Stimulated activated CD4-positive, alpha-beta T cell treated with anti-CD3 and anti-CD28 coated beads, Interleukin-4, amount 100 ng/mL, for 48 hours (primary cell): Measurements from ENCODE around the gene JMJD4.
"Not testable (repeated sequence)": the region's sequence is repeated elsewhere in the genome, so short reads cannot be mapped to it uniquely, and the experiment has no call there.

Source experiments
- DNase-seq, 2 donors: peaks; one replicate each; pipeline ENCODE4 v3.0.0-alpha.2; 2020; ENCODE audit warnings: low read depth in 2 of 2

JMJD4 gene

GRCh38 chr1:227733309-227733705, 1.8 kb downstream of the JMJD4 start:
- no peak for DNase-seq

DNA sequence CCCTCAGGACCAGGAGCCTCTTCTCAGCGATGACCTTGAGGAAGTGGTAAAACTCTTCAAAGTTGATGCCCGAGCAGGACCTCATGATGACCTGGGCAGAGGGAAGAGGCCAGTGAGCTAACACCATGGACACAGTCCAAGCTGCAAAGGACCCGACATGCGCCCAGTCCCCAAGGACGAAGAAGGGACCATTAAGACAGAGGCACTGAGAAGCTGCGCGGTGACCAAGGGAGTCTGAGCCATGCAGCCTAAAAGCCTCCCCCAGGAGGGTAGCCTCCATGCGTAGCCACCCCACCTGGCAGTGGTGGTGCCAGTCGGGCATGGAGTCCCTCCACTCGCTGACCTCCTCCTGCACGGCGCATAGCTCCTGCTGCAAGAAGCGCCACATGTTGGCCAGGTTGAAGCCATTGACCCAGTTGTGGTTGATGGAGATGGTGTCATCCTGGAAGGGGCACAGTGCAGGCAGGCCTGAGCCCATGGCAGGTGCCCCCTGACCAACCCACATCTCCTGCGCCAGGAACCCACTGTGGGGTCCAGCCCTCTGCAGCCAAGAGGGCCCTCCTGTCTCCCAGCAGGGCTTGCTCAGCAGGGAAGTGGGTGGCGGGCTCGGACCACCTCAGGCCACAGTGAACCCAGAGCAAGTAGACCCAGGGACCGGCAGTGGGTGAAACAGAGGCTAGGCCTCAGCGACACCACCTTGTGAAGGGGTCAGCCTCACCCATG, 2.4 kb downstream of the JMJD4 start:
- no peak for DNase-seq

- DNase-seq, result no peak
Measured at GRCh38 chr1:227731696-227732585, 3.2 kb downstream of the JMJD4 start.

GRCh38 chr1:227731241-227731677, 3.8 kb downstream of the JMJD4 start:
- no peak for DNase-seq

DNA sequence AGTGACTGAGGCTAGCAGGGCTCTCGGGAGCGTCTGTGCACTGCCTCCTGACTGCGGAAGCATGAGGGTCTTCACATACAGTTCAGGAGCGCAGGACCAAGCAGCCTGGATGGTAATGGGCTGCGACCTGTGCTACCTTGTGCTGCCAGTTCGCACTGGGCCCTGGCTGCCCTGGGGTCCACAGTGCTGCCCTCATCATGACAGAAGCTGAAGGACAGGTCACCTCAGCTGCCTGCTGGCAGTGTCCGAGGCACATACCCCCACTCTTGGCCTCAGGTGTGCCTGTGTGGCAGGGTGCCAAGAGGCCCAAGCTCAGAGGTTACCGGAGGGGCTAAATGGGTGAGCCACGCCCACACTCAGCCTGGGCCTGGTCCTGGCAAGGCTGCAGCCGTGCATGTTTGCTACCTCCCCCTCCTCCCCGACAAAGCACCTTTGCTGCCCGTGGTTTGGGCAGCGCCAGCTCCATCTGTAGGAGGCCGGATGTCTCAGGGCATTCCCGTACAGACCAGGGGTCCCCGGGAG, 4.4 kb downstream of the JMJD4 start:
- no peak for DNase-seq

DNA sequence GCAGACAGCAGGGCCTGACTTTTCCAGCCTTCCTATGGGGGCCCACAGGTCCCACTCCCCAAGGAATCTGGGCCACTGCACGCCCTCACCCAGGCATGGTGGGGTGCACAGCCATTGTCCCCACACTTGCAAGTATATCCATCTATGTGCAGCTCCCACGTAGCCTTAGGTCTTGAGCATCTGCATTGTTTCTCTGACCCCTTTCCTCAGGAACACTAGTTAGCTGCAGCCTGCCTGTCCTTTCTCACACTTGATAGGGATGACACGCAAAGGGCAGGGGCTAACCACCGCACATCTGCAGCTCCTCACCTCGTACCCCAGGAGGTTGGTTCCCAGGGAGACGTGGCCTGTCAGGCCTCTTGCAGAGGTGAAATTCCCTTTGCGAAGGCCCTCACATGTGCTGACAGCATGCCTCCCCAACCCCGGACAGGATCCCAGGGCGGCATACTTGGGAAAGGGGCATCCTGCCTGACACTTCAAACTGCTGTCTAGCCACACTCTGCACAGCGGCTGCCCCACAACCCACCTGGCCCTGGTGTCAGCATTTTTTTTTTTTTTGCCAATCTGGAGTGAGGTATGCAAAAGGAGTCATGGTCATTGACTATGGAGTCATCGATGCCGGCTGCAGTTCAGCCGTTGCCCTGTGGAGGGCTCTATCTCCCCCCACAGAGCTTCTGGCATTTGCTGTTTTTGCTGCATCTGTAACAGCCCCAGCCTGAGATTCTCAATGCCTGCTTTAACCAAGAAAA, 5.0 kb downstream of the JMJD4 start:
- peak in 1 of 2 donors; percentile 38 for DNase-seq

DNA sequence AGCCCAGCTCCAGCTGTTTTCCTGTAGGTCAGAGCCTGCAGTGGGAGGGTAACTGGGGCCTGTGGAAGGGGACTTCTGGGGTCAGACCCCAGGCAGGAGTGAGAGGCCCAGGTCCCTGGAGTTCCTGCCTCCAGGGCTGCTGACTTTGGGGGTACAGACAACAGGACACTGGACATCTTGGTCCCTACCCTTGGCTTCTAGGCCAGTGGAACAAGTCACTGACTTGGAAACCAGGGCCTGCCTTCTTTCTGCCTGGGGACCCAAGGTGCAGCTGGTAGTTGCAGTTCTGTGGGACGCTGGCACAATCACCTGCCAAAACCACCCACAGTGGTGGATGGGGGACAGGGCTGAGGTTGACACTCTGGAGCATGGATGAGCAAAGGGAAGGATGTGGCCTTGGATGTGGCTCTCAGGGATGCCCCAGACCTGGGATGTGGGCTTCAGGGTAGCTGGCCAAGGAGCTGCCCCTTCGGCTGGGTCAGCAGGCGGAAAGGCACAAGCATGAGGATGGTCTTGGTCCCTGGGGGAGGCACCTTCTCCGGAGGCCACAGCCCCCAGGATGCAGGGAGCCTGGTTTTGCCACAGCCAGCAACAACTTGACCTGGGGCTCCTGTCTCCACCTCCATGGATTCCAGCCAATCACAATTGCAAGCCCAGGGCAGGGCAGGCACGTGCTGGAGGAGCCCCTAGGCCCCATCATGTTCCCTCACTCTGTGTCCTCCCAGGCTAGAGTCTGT, 5.8 kb downstream of the JMJD4 start:
- DNase-seq, result no peak

DNA sequence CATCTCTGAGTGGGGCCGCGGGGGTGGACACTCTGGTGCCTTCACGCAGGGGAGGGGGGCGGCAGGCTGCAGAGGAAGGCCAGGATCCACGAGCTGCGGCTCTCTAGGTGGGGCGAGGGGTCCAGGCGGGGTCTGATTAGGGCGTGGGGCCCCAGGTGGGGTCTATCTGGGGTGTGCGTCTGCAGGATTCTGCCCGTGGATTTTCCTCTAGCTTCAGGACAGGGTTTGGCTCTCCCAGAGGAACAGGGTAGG, 6.3 kb downstream of the JMJD4 start:
- no peak for DNase-seq

GRCh38 chr1:227728059-227728891, 6.8 kb downstream of the JMJD4 start:
- peak; percentile 64 to 67 for DNase-seq

- DNase-seq, result no peak
Measured at GRCh38 chr1:227726924-227727599, 8.0 kb downstream of the JMJD4 start.

GRCh38 chr1:227726318-227726717, 8.8 kb downstream of the JMJD4 start:
- DNase-seq, result no peak

DNA sequence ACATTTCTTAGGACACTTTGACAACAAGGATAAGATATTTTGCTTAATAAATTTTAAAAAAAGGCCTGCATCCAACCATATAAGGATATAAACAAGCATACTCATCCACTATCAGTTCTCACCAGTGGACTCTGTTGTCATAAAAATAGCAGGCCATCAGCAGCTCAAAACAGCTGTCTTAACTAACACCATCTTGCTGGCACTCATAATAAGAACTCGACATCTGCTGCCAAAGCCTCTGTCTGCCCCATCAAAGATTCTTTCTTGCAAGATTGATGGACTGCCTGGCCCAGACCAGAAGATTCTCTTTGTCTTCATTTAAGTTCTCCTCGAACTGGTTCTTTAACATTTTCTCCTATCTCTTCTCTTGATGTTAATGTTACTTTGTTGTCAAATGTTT, 10.1 kb downstream of the JMJD4 start:
- no peak for DNase-seq

GRCh38 chr1:227723474-227723873, 11.6 kb downstream of the JMJD4 start:
- DNase-seq, result no peak

DNA sequence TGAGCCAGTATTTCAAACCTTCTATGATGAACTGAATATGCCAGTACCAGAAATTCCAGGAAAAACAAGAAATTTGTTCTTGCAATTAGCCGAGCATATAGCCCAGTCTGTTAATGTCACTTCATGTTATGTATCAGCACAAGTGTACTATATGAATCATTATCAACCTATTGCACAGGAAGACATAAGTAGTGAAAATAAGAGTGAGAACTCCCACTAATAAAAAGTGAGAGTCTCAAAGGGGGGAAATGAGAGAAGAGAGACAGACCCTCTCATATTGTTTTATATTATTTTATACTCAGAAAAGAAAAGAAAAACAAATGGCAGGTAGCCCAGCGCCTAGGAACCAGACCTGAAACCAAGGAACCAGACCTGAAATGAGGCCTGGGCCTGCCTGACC, 16.2 kb downstream of the JMJD4 start:
- DNase-seq, result no peak

GRCh38 chr1:227712648-227713047, 22.5 kb downstream of the JMJD4 start:
- no peak for DNase-seq

DNA sequence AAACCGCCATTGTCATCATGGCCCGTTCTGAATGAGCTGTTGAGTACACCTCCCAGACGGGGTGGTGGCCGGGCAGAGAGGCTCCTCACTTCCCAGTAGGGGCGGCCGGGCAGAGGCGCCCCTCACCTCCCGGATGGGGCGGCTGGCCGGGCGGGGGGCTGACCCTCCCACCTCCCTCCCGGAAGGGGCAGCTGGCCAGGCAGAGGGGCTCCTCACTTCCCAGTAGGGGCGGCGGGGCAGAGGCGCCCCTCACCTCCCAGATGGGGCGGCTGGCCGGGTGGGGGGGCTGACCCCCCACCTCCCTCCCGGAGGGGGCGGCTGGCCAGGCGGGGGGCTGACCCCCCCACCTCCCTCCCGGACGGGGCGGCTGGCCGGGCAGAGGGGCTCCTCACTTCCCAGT, 24.6 kb downstream of the JMJD4 start:
- DNase-seq, result not testable (repeated sequence)

DNA sequence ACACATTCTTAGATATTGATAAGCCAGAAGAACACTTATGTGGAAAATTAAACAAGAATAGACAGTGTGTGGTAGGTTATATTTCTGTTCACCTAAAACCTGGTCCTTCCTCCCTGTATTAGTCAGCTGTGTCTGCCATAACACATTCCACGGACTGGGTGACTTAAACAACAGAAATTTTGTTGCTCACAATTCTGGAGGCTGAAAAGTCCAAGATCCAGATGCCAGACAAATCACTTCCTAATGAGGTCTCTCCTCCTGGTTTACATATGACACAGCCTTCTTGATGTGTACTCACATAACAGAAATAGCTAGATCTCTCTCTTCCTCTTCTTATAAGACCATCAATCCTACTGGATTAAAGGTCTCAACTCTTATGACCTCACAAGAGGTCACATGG, 25.7 kb downstream of the JMJD4 start:
- no peak for DNase-seq

DNA sequence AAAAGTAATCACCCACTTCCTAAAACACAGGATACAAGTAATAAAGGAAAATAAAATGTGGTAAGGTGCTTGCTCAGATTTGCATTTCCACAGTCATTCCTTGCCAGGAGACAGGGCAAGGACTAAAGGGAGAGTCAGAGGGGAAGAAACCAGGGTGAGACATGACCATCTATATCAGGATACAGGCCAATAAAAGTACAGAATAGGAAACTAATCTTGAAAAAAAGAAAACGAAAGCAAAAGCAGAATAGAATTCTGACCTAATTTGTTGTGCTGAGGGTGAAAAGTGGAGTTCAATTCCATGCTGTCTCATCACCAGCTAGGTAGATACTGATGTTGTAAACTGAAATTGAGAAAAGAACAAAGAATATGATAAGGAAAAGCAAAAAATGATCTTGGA, 27.3 kb downstream of the JMJD4 start:
- no peak for DNase-seq

GRCh38 chr1:227701631-227702030, 33.5 kb downstream of the JMJD4 start:
- DNase-seq, result not testable (repeated sequence)

DNA sequence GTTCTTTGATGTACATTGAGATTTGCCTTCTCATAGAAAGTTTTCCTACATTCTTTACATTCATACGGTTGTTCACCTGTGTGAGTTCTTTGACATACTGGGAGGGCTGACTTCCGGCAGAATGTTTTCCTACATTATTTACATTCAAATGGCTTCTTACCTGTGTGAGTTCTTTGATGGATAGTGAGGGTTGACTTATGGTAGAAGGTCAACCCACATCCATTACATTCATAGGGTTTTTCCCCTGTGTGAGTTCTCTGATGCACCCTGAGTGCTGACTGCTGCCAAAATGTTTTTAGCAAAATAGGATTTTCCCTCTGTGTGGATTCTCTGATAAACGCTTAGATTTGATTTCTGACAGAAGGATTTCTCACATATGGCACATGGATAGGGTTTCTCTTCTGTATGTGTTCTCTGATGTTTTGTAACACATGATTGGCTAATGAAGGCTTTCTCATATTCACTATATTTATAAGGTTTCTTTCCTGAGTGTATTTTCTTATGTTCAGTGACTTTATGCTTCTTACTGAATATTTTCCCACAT, 37.7 kb downstream of the JMJD4 start:
- DNase-seq, result no peak
